ENCODE measurements around the gene SPINK5. TPM values are rescaled to one million over a fixed set of nuclear protein-coding genes. Genes with fewer than 3 reads are reported as not detected.

The SPINK5 gene
- polyA plus RNA-seq, 1 donor (not counting 4 experiments of a cell fraction or from before 2014, with no cell fraction given) = 22.6 TPM

GRCh38 chr5:148152781-148153180, 89.0 kb downstream of the SPINK5 start:
- Histone ChIP-seq H4K20me1 (ENCODE audit: control insufficient read depth, extremely low read depth, insufficient read depth, low read length) (no peaks in the 10 kb centered on the region), H3K27me3 (ENCODE audit: control insufficient read depth, extremely low read depth, insufficient read depth, low read length) (no peaks in the 10 kb centered on the region), H3K9ac (ENCODE audit: control insufficient read depth, extremely low read depth, insufficient read depth, low read length) (no peak overlapping the region), H3K79me2 (ENCODE audit: control insufficient read depth, insufficient read depth, low read length) (no peaks in the 10 kb centered on the region), H3K9me1 (ENCODE audit: control insufficient read depth, extremely low read depth, insufficient read depth, low read length) (no peaks in the 10 kb centered on the region), H3K4me1 (ENCODE audit: control insufficient read depth, extremely low read depth, insufficient read depth, low read length) (no peaks in the 10 kb centered on the region), H3K9me3 (ENCODE audit: control insufficient read depth, low read depth, low read length) (no peaks in the 10 kb centered on the region), H3K36me3 (ENCODE audit: control insufficient read depth in 2 of 2, extremely low read depth in 1 of 2, insufficient read depth in 2 of 2, low read length in 2 of 2) (no peaks in the 10 kb centered on the region), H3K27ac (ENCODE audit: control insufficient read depth, insufficient read depth, low read length) (no peak overlapping the region), H3K4me2 (ENCODE audit: control insufficient read depth, extremely low read depth, insufficient read depth, low read depth, low read length) (no peak overlapping the region), H2AFZ (ENCODE audit: control insufficient read depth, low read length) (no peak overlapping the region), H3K4me3 (ENCODE audit: control insufficient read depth in 2 of 3, extremely low read depth in 1 of 3, insufficient read depth in 2 of 3, low read depth in 1 of 3, low read length in 3 of 3) (no peak overlapping the region)
- no peak for TF ChIP-seq CTCF (optimal IDR thresholded peaks at IDR 0.05 in 1 of 3, IDR thresholded peaks at IDR 0.05 in 1 of 3, conservative IDR thresholded peaks at IDR 0.05 in 1 of 3; ENCODE audit: extremely low read depth in 1 of 3, insufficient read depth in 2 of 3, low read length in 3 of 3)
- no peak for TF ChIP-seq EZH2 (IDR thresholded peaks at IDR 0.05; ENCODE audit: low read length)
- no peak for DNase-seq (ENCODE audit: low read depth, low spot score)
- FAIRE-seq = no peak
- dilution Hi-C loops (cut with MboI; ENCODE audit: extremely low pct_ligation_motif_present, low sequenced_read_pairs) = no loop called here

- Histone ChIP-seq H3K9me3 (ENCODE audit: control insufficient read depth, low read depth, low read length) (no peaks in the 10 kb centered on the region), H3K27ac (ENCODE audit: control insufficient read depth, insufficient read depth, low read length) (no peak overlapping the region), H3K4me2 (ENCODE audit: control insufficient read depth, extremely low read depth, insufficient read depth, low read depth, low read length) (no peak overlapping the region), H3K9ac (ENCODE audit: control insufficient read depth, extremely low read depth, insufficient read depth, low read length) (no peak overlapping the region), H3K4me3 (ENCODE audit: control insufficient read depth in 2 of 3, extremely low read depth in 1 of 3, insufficient read depth in 2 of 3, low read depth in 1 of 3, low read length in 3 of 3) (no peak overlapping the region), H3K36me3 (ENCODE audit: control insufficient read depth in 2 of 2, extremely low read depth in 1 of 2, insufficient read depth in 2 of 2, low read length in 2 of 2) (no peaks in the 10 kb centered on the region), H3K27me3 (ENCODE audit: control insufficient read depth, extremely low read depth, insufficient read depth, low read length) (no peaks in the 10 kb centered on the region), H3K9me1 (ENCODE audit: control insufficient read depth, extremely low read depth, insufficient read depth, low read length) (no peaks in the 10 kb centered on the region), H3K79me2 (ENCODE audit: control insufficient read depth, insufficient read depth, low read length) (no peaks in the 10 kb centered on the region), H4K20me1 (ENCODE audit: control insufficient read depth, extremely low read depth, insufficient read depth, low read length) (no peaks in the 10 kb centered on the region), H2AFZ (ENCODE audit: control insufficient read depth, low read length) (no peak overlapping the region), H3K4me1 (ENCODE audit: control insufficient read depth, extremely low read depth, insufficient read depth, low read length) (no peaks in the 10 kb centered on the region)
- FAIRE-seq (no peak), DNase-seq (ENCODE audit: low read depth, low spot score) (no peak)
- TF ChIP-seq EZH2 (IDR thresholded peaks at IDR 0.05; ENCODE audit: low read length) (no peak), CTCF (optimal IDR thresholded peaks at IDR 0.05 in 1 of 3, IDR thresholded peaks at IDR 0.05 in 1 of 3, conservative IDR thresholded peaks at IDR 0.05 in 1 of 3; ENCODE audit: extremely low read depth in 1 of 3, insufficient read depth in 2 of 3, low read length in 3 of 3) (no peak)
- dilution Hi-C loops (cut with MboI; ENCODE audit: extremely low pct_ligation_motif_present, low sequenced_read_pairs) = no loop called here
Observed at GRCh38 chr5:148156609-148157008, 92.8 kb downstream of the SPINK5 start.

Data from keratinocyte (primary cell).